Astrocyte (in vitro differentiated cells and primary cell): Measurements from ENCODE around the gene CD200. TPM values are rescaled to one million over a fixed set of nuclear protein-coding genes. Genes with fewer than 3 reads are reported as not detected.

Source experiments
- DNase-seq: peaks from one replicate; pipeline ENCODE4 v3.0.0-alpha.2; 2010; ENCODE audit warnings: low read depth
- FAIRE-seq: peaks from 2 replicates; lab custom pipeline; 2011; peaks lifted over from hg19 to GRCh38; lab: Jason Lieb, UNC
- H2AFZ ChIP-seq: 2 replicates; pipeline ENCODE4 v1.6.0; 2012; ENCODE audit warnings: low read depth, low read length, inconsistent platforms
- H3K27ac ChIP-seq: 2 replicates; pipeline ENCODE4 v1.5.1; 2011; ENCODE audit warnings: low read depth, low read length, inconsistent platforms
- H3K27me3 ChIP-seq: 2 replicates; pipeline ENCODE4 v1.6.0; 2011; ENCODE audit warnings: low read length, inconsistent platforms; ENCODE audit not compliant: insufficient read depth
- H3K36me3 ChIP-seq: 2 replicates; pipeline ENCODE4 v1.5.1; 2011; ENCODE audit warnings: low read length, inconsistent platforms; ENCODE audit not compliant: insufficient read depth
- H3K4me1 ChIP-seq: 2 replicates; pipeline ENCODE4 v1.5.1; 2011; ENCODE audit warnings: low read length, inconsistent platforms; ENCODE audit not compliant: insufficient read depth
- H3K4me2 ChIP-seq: 2 replicates; pipeline ENCODE4 v1.6.0; 2012; ENCODE audit warnings: low read length, inconsistent platforms
- H3K4me3 ChIP-seq: 2 replicates; pipeline ENCODE4 v1.5.1; 2011; ENCODE audit warnings: low read depth, mild to moderate bottlenecking, low read length, inconsistent platforms; ENCODE audit not compliant: insufficient read depth
- H3K79me2 ChIP-seq: 2 replicates; pipeline ENCODE4 v1.6.0; 2012; ENCODE audit warnings: mild to moderate bottlenecking, low read length, inconsistent platforms; ENCODE audit not compliant: insufficient read depth
- H3K9ac ChIP-seq: 2 replicates; pipeline ENCODE4 v1.6.0; 2012; ENCODE audit warnings: mild to moderate bottlenecking, low read length, inconsistent platforms
- H3K9me3 ChIP-seq: 2 replicates; pipeline ENCODE4 v1.5.1; 2012; ENCODE audit warnings: low read depth, mild to moderate bottlenecking, low read length, inconsistent platforms; ENCODE audit not compliant: insufficient read depth
- H4K20me1 ChIP-seq: 2 replicates; pipeline ENCODE4 v1.6.0; 2012; ENCODE audit warnings: low read length, inconsistent platforms; ENCODE audit not compliant: insufficient read depth
- H3K27ac Mint-ChIP-seq: one replicate; pipeline ENCODE4 v1.8.0; 2021; ENCODE audit warnings: mild to moderate bottlenecking, mixed read lengths; ENCODE audit not compliant: unreplicated experiment
- H3K27me3 Mint-ChIP-seq: one replicate; pipeline ENCODE4 v1.8.0; 2021; ENCODE audit warnings: low read depth, mixed read lengths; ENCODE audit not compliant: unreplicated experiment
- H3K36me3 Mint-ChIP-seq: one replicate; pipeline ENCODE4 v1.8.0; 2021; ENCODE audit warnings: low read depth, mixed read lengths; ENCODE audit not compliant: unreplicated experiment
- H3K4me1 Mint-ChIP-seq: one replicate; pipeline ENCODE4 v1.8.0; 2021; ENCODE audit warnings: low read depth, mixed read lengths; ENCODE audit not compliant: unreplicated experiment
- H3K4me3 Mint-ChIP-seq: one replicate; pipeline ENCODE4 v1.8.0; 2021; ENCODE audit warnings: mild to moderate bottlenecking, moderate library complexity, mixed read lengths; ENCODE audit not compliant: unreplicated experiment
- H3K9me3 Mint-ChIP-seq: one replicate; pipeline ENCODE4 v1.8.0; 2021; ENCODE audit warnings: mild to moderate bottlenecking, mixed read lengths; ENCODE audit not compliant: unreplicated experiment
- EZH2 ChIP-seq: IDR thresholded peaks from 2 replicates; pipeline ENCODE4 v1.6.1; 2012; ENCODE audit warnings: mild to moderate bottlenecking, low read length, inconsistent platforms; ENCODE audit not compliant: insufficient read depth
- total RNA-seq: library from RNA; stranded (reverse); gene quantifications from 2 replicates; pipeline ENCODE4 v1.2.1, GENCODE V29; 2021
- TF ChIP-seq, protein P1 (sequence below): IDR thresholded peaks from 2 replicates; pipeline ENCODE4 v1.5.1; 2011; ENCODE audit warnings: low read depth, mild to moderate bottlenecking, inconsistent platforms, low read length, moderate library complexity; ENCODE audit not compliant: insufficient read depth

CD200 gene
- total RNA-seq, 1 donor from 2014 or later = 11.1 TPM

DNA sequence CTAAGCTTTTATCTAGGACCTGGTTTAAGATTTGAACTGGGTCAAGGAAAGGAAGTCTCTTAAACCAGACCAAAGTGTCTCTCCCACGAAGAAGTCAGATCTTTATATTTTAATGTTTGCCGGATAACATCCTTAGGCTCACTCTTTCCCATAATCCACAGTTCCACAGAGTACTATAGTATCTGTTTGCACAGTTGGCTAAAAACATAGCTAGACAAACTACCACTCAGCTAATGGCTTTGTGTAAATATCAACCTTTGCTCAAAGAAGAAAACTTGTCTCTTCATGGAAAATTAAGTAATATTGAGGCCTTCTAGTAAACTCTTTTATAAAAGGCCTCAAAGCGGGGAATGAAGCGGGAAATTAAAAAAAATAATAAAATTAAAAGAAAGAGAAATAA is 25.4 kb upstream of the CD200 start:
- no peaks in the 10 kb centered on the region for H4K20me1 ChIP-seq
- H3K4me3 ChIP-seq = no peak overlapping the region
- Mint-ChIP-seq H3K9me3 (no peaks in the 10 kb centered on the region), H3K27ac (no peak overlapping the region), H3K27me3 (no peaks in the 10 kb centered on the region), H3K36me3 (no peaks in the 10 kb centered on the region), H3K4me3 (no peak overlapping the region), H3K4me1 (peaks cover 7% of the 10 kb centered on the region)
- H2AFZ ChIP-seq = no peak overlapping the region
- H3K4me1 ChIP-seq = peaks cover 18% of the 10 kb centered on the region
- H3K79me2 ChIP-seq = no peaks in the 10 kb centered on the region
- TF ChIP-seq, protein P1, sequence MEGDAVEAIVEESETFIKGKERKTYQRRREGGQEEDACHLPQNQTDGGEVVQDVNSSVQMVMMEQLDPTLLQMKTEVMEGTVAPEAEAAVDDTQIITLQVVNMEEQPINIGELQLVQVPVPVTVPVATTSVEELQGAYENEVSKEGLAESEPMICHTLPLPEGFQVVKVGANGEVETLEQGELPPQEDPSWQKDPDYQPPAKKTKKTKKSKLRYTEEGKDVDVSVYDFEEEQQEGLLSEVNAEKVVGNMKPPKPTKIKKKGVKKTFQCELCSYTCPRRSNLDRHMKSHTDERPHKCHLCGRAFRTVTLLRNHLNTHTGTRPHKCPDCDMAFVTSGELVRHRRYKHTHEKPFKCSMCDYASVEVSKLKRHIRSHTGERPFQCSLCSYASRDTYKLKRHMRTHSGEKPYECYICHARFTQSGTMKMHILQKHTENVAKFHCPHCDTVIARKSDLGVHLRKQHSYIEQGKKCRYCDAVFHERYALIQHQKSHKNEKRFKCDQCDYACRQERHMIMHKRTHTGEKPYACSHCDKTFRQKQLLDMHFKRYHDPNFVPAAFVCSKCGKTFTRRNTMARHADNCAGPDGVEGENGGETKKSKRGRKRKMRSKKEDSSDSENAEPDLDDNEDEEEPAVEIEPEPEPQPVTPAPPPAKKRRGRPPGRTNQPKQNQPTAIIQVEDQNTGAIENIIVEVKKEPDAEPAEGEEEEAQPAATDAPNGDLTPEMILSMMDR = no peak
- TF ChIP-seq EZH2 = no peak
- H3K9me3 ChIP-seq = no peaks in the 10 kb centered on the region
- no peak overlapping the region for H3K27ac ChIP-seq
- DNase-seq (no peak), FAIRE-seq (no peak)
- H3K9ac ChIP-seq = no peak overlapping the region
- no peaks in the 10 kb centered on the region for H3K27me3 ChIP-seq
- H3K36me3 ChIP-seq = no peaks in the 10 kb centered on the region
- no peak overlapping the region for H3K4me2 ChIP-seq

DNA sequence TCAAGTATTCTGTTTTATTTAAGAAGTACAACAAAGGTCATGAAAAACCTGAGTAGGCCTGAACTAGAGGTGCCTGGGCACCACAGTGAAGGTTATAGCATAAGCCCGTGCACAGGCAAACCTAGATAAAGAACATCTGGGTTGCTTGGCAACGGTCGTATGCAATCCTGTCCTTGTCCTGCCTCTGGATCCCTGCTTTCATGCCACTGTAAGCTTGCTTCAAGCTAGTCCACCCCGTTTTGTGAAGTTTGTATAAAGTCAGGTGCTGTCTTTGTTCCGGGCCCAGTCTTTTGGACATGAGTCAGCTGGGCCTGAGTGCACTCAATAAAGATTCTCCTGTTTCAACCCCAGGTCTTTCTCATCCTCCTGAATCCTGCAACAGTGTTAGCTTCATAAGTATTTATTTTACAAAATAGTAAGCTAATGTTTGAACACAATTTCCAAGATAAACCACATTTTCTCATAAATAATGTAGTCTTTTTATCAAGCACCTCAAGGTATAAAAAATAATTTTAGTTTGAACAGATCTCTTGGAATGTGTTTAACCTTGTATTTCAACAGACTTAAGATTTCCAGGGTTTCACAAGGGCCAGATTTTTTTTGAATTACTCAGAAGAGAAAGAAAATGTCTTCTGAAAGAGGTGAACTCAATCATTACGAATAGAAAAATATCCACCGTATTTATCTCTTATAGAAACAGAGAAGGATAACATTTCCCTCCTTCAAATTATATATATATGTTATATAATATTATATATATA is 24.6 kb upstream of the CD200 start:
- Mint-ChIP-seq H3K36me3 (no peaks in the 10 kb centered on the region), H3K9me3 (no peaks in the 10 kb centered on the region), H3K27me3 (no peaks in the 10 kb centered on the region), H3K4me1 (peaks cover 7% of the 10 kb centered on the region), H3K27ac (peak overlapping the region; percentile 51), H3K4me3 (no peak overlapping the region)
- H4K20me1 ChIP-seq = no peaks in the 10 kb centered on the region
- H3K79me2 ChIP-seq = no peaks in the 10 kb centered on the region
- H3K27me3 ChIP-seq = no peaks in the 10 kb centered on the region
- H3K9ac ChIP-seq = no peak overlapping the region
- TF ChIP-seq EZH2 = no peak
- TF ChIP-seq, protein P1 = no peak
- H3K9me3 ChIP-seq = no peaks in the 10 kb centered on the region
- H2AFZ ChIP-seq = peak overlapping the region; percentile 9
- peak; percentile 39 for DNase-seq
- no peak overlapping the region for H3K4me3 ChIP-seq
- no peak for FAIRE-seq
- no peaks in the 10 kb centered on the region for H3K36me3 ChIP-seq
- peaks cover 10% of the 10 kb centered on the region for H3K4me1 ChIP-seq
- H3K27ac ChIP-seq = no peak overlapping the region
- no peak overlapping the region for H3K4me2 ChIP-seq

DNA sequence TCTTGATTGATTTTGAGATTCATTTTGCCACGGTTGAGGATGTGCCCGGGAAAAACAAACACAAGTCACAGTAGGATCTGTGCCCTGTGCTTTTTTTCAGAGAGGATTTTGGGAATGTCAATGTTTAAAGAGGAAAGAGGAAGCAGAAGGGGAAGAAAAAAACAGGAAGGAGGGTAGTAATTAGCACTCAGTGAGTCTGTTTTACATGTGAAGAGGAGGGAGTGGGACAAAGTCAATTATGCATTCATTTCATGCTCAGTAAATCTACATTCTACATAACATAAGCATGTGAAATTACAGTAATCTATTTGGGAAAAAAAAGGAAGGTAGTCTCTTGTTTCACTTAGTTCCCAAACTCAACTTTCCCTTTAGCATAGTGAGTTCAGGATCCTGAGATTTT is 18.3 kb upstream of the CD200 start:
- FAIRE-seq (no peak), DNase-seq (no peak)
- Histone ChIP-seq H3K4me2 (no peak overlapping the region), H2AFZ (no peak overlapping the region), H3K4me1 (no peaks in the 10 kb centered on the region), H4K20me1 (no peaks in the 10 kb centered on the region), H3K27me3 (no peaks in the 10 kb centered on the region), H3K79me2 (no peaks in the 10 kb centered on the region), H3K36me3 (no peaks in the 10 kb centered on the region), H3K9me3 (no peaks in the 10 kb centered on the region), H3K27ac (no peak overlapping the region), H3K9ac (no peak overlapping the region), H3K4me3 (no peak overlapping the region)
- Mint-ChIP-seq H3K27ac (no peak overlapping the region), H3K36me3 (no peaks in the 10 kb centered on the region), H3K4me1 (peaks cover 2% of the 10 kb centered on the region), H3K4me3 (no peak overlapping the region), H3K27me3 (no peaks in the 10 kb centered on the region), H3K9me3 (peaks cover 2% of the 10 kb centered on the region)
- TF ChIP-seq, protein P1 = no peak
- TF ChIP-seq EZH2 = no peak
